WTC11 (cell line): ENCODE data around the gene GRAMD1B. TPM values are rescaled to one million over a fixed set of nuclear protein-coding genes. Genes with fewer than 3 reads are reported as not detected.
A peak's percentile ranks its signal among the peaks of the same experiment; 100 is the strongest.

Source experiments
- ATAC-seq: fragments of 200-7000 bp; cut with Tn5 transposase; 2 replicates; pipeline ENCODE4 v1.10.0; 2021; ENCODE audit warnings: mild to moderate bottlenecking, moderate library complexity
- CTCF ChIA-PET: fragments of 300-600 bp; sonication (Branson Sonifier 250); formaldehyde crosslinking; loops from one replicate; lab custom pipeline; 2021; ENCODE audit warnings: antibody characterized with exemption; lab: Charles Lee
- POLR2A ChIA-PET: fragments of 350-600 bp; sonication (Branson Sonifier 250); formaldehyde crosslinking; loops from one replicate; lab custom pipeline; 2021; ENCODE audit warnings: antibody characterized with exemption; lab: Charles Lee
- DNase-seq: peaks from one replicate; pipeline ENCODE4 v3.0.0; 2021; ENCODE audit warnings: low spot score
- H3K27ac Mint-ChIP-seq: 2 replicates; pipeline ENCODE4 v1.8.0; 2021; ENCODE audit warnings: mixed read lengths
- H3K27me3 Mint-ChIP-seq: 2 replicates; pipeline ENCODE4 v1.8.0; 2021; ENCODE audit warnings: low read depth, mild to moderate bottlenecking, moderate library complexity, mixed read lengths
- H3K36me3 Mint-ChIP-seq: 2 replicates; pipeline ENCODE4 v1.8.0; 2021; ENCODE audit warnings: mixed read lengths
- H3K4me1 Mint-ChIP-seq: 2 replicates; pipeline ENCODE4 v1.8.0; 2022; ENCODE audit warnings: mixed read lengths
- H3K4me3 Mint-ChIP-seq: 2 replicates; pipeline ENCODE4 v1.8.0; 2021; ENCODE audit warnings: mild to moderate bottlenecking, moderate library complexity, mixed read lengths
- H3K9me3 Mint-ChIP-seq: 2 replicates; pipeline ENCODE4 v1.8.0; 2021; ENCODE audit warnings: mixed read lengths
- ARID4B ChIP-seq: sonication (generic); formaldehyde crosslinking; IDR thresholded peaks from 2 replicates; pipeline ENCODE4 v1.8.0; 2023; ENCODE audit warnings: missing genetic modification reagents, mild to moderate bottlenecking, borderline replicate concordance
- ERG ChIP-seq: fragments of 250-450 bp; sonication (Bioruptor Pico); IDR thresholded peaks from 2 replicates; pipeline ENCODE4 v1.8.0; 2021; ENCODE audit warnings: mild to moderate bottlenecking
- FOXP4 ChIP-seq: sonication (generic); formaldehyde crosslinking; IDR thresholded peaks from 2 replicates; pipeline ENCODE4 v1.8.0; 2022; ENCODE audit warnings: mild to moderate bottlenecking, missing genetic modification reagents
- GRHL2 ChIP-seq: fragments of 250-450 bp; sonication (Bioruptor Pico); IDR thresholded peaks from 2 replicates; pipeline ENCODE4 v1.8.0; 2022; ENCODE audit warnings: mild to moderate bottlenecking, moderate library complexity; ENCODE audit not compliant: insufficient replicate concordance, severe bottlenecking
- IRF2 ChIP-seq: sonication (generic); formaldehyde crosslinking; IDR thresholded peaks from 2 replicates; pipeline ENCODE4 v1.8.0; 2022; ENCODE audit warnings: low read depth, missing genetic modification reagents, borderline replicate concordance
- NFYB ChIP-seq: sonication (generic); formaldehyde crosslinking; conservative IDR thresholded peaks from 2 replicates; pipeline ENCODE4 v1.8.0; 2022; ENCODE audit warnings: low read depth, missing genetic modification reagents
- SMAD4 ChIP-seq: sonication (generic); formaldehyde crosslinking; IDR thresholded peaks from 2 replicates; pipeline ENCODE4 v1.8.0; 2022; ENCODE audit warnings: mild to moderate bottlenecking, missing genetic modification reagents
- ZNF423 ChIP-seq: fragments of 250-450 bp; sonication (Bioruptor Pico); IDR thresholded peaks from 2 replicates; pipeline ENCODE4 v2.1.2; 2022; ENCODE audit warnings: mild to moderate bottlenecking, moderate library complexity
- total RNA-seq: library from RNA; stranded (reverse); gene quantifications from 3 replicates; pipeline ENCODE4 v1.2.3, GENCODE V29; 2021
- TF ChIP-seq, protein P1 (sequence below): fragments of 250-450 bp; sonication (Bioruptor Pico); conservative IDR thresholded peaks from 2 replicates; pipeline ENCODE4 v1.9.0; 2021; ENCODE audit warnings: mild to moderate bottlenecking
- TF ChIP-seq, protein P2 (sequence below): sonication (generic); formaldehyde crosslinking; IDR thresholded peaks from 2 replicates; pipeline ENCODE4 v1.8.1; 2023; ENCODE audit warnings: mild to moderate bottlenecking, missing genetic modification reagents
- TF ChIP-seq, protein P3 (sequence below): fragments of 250-450 bp; sonication (Bioruptor Pico); IDR thresholded peaks from 2 replicates; pipeline ENCODE4 v1.9.0; 2021; ENCODE audit warnings: mild to moderate bottlenecking
- TF ChIP-seq, protein P4 (sequence below): sonication (generic); formaldehyde crosslinking; IDR thresholded peaks from 2 replicates; pipeline ENCODE4 v1.8.0; 2023; ENCODE audit warnings: missing genetic modification reagents

GRAMD1B gene
- total RNA-seq, 1 experiment from 2014 or later, result 31.5 TPM

- peaks cover 58% of the 10 kb centered on the region for H3K4me1 Mint-ChIP-seq
- ChIA-PET CTCF (interaction anchor here (1.0 to 2.5 kb wide), 4 partner anchors 8 to 37 kb away, joined by 4 to 21 read pairs (median 8); no protein-coding TSS in a partner anchor), POLR2A (no interaction called here)
- H3K36me3 Mint-ChIP-seq, result no peaks in the 10 kb centered on the region
- peak overlapping the region; percentile 2; the same call in 1 of the 2 replicates for H3K27ac Mint-ChIP-seq
- TF ChIP-seq, protein P1, sequence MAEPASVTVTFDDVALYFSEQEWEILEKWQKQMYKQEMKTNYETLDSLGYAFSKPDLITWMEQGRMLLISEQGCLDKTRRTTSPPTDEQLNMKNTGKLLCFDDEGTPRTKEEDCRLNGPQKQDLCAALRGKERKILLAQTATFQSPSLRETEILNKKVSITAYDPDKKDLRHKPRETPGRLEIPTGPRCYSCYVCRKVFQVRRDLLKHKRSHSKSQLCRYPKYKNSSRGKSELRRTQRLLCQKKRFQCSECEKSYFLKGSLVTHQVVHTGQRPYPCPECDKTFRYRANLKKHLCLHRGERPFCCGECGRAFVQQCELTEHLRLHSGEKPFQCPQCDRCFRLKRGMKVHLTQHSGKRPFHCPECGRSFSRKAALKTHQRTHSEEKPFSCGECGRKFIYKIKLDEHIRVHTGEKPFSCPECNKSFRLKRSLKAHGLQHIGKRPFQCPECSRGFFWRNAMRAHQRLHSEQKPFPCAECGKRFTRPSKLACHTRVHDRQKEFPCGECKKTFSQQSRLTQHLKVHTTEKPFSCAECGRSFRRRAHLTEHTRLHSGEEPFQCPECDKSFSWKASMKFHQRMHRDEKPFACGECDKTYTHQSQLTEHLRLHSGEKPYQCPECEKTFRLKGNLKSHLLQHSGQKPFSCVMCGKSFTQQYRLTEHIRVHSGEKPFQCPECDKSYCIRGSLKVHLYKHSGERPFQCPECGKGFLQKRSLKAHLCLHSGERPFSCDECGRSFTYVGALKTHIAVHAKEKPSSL, result no peak
- TF ChIP-seq, protein P2, sequence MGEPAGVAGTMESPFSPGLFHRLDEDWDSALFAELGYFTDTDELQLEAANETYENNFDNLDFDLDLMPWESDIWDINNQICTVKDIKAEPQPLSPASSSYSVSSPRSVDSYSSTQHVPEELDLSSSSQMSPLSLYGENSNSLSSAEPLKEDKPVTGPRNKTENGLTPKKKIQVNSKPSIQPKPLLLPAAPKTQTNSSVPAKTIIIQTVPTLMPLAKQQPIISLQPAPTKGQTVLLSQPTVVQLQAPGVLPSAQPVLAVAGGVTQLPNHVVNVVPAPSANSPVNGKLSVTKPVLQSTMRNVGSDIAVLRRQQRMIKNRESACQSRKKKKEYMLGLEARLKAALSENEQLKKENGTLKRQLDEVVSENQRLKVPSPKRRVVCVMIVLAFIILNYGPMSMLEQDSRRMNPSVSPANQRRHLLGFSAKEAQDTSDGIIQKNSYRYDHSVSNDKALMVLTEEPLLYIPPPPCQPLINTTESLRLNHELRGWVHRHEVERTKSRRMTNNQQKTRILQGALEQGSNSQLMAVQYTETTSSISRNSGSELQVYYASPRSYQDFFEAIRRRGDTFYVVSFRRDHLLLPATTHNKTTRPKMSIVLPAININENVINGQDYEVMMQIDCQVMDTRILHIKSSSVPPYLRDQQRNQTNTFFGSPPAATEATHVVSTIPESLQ (CRISPR knock-in tag), result no peak
- no peak for TF ChIP-seq SMAD4 (CRISPR knock-in tag)
- no peak for TF ChIP-seq ERG
- TF ChIP-seq ARID4B (CRISPR knock-in tag), result no peak
- no peak for TF ChIP-seq ZNF423 (CRISPR knock-in tag)
- TF ChIP-seq NFYB, result no peak
- TF ChIP-seq, protein P3, sequence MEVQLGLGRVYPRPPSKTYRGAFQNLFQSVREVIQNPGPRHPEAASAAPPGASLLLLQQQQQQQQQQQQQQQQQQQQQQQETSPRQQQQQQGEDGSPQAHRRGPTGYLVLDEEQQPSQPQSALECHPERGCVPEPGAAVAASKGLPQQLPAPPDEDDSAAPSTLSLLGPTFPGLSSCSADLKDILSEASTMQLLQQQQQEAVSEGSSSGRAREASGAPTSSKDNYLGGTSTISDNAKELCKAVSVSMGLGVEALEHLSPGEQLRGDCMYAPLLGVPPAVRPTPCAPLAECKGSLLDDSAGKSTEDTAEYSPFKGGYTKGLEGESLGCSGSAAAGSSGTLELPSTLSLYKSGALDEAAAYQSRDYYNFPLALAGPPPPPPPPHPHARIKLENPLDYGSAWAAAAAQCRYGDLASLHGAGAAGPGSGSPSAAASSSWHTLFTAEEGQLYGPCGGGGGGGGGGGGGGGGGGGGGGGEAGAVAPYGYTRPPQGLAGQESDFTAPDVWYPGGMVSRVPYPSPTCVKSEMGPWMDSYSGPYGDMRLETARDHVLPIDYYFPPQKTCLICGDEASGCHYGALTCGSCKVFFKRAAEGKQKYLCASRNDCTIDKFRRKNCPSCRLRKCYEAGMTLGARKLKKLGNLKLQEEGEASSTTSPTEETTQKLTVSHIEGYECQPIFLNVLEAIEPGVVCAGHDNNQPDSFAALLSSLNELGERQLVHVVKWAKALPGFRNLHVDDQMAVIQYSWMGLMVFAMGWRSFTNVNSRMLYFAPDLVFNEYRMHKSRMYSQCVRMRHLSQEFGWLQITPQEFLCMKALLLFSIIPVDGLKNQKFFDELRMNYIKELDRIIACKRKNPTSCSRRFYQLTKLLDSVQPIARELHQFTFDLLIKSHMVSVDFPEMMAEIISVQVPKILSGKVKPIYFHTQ (CRISPR knock-in tag), result no peak
- no peak for TF ChIP-seq IRF2 (CRISPR knock-in tag)
- no peaks in the 10 kb centered on the region for H3K9me3 Mint-ChIP-seq
- no peak for DNase-seq
- H3K27me3 Mint-ChIP-seq, result no peaks in the 10 kb centered on the region
- no peak overlapping the region for H3K4me3 Mint-ChIP-seq
- no peak for ATAC-seq
Measured at GRCh38 chr11:123562829-123563228, 132.8 kb downstream of the GRAMD1B start.

DNA sequence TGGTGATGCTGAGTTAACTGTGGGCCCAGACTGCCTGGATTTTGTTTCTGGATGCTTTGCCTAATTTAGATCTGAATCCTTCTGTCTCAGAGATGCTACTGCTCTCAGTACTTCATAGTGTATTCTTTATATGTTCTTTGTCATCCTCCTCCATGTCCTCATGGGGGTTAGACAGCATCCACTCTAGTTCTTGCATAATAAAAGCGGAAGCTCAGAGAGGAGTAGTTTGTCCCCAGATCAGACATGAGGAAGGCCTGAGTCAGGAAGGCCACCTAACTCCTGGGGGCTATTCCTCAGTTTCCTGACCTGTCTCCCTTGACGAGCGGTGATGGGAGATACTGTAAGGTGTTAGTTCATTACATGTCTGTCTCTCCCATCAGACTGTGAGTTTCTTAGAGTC is 134.2 kb downstream of the GRAMD1B start:
- Mint-ChIP-seq H3K4me3 (no peak overlapping the region), H3K27ac (no peak overlapping the region), H3K9me3 (no peaks in the 10 kb centered on the region), H3K36me3 (no peaks in the 10 kb centered on the region), H3K4me1 (peaks cover 57% of the 10 kb centered on the region), H3K27me3 (no peaks in the 10 kb centered on the region)
- ChIA-PET POLR2A (interaction anchor here (0.7 kb wide), 1 partner anchor 13 kb away, joined by 3 read pairs; no protein-coding TSS in a partner anchor), CTCF (interaction anchor here (5.4 kb wide), 1 partner anchor 12 kb away, joined by 33 read pairs; no protein-coding TSS in a partner anchor)
- DNase-seq (no peak), ATAC-seq (no peak)
- TF ChIP-seq, protein P3 (CRISPR knock-in tag), result no peak
- TF ChIP-seq ERG, result no peak
- no peak for TF ChIP-seq GRHL2 (CRISPR knock-in tag)
- no peak for TF ChIP-seq FOXP4
- TF ChIP-seq, protein P4, sequence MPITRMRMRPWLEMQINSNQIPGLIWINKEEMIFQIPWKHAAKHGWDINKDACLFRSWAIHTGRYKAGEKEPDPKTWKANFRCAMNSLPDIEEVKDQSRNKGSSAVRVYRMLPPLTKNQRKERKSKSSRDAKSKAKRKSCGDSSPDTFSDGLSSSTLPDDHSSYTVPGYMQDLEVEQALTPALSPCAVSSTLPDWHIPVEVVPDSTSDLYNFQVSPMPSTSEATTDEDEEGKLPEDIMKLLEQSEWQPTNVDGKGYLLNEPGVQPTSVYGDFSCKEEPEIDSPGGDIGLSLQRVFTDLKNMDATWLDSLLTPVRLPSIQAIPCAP (CRISPR knock-in tag), result no peak
